Measurements from ENCODE around the gene AXIN2.

The AXIN2 gene

DNA sequence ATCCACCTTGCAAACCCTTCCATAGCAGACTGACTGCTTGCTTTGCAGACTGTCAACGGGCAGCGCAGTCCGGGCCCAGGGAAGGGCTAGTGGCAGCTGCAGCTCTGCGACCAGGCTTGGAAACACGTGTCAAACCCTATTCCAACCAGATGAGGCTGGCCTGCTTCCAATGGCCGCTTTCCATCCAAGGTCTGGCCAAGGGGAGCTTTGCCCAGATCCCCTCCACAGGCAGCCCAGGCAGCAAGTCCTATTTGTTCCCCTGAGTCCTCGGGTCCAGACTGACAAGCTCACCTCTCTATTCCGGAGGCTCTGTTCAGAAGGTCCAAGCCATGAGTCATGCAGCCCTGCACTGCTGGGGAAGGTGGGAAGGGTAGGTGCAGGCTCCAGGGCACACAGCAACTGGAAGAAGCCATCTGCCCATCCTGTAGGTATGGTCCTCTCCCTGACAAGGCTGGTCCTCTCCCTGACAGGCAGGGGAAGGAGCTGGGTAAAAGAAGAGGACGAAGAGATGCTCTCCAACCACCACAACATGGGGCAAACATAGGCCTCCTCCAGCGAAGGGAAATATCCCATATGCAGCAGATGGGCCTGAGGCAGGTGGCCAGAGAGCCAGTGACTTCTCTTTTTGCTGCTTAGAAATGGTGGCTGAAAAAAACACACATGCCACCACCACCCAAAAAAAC is 22.6 kb upstream of the AXIN2 start:
- DNase-seq: no peak

GRCh38 chr17:65576939-65577338 is 15.5 kb upstream of the AXIN2 start:
- no peak for DNase-seq

- DNase-seq: no peak
Measured at GRCh38 chr17:65573282-65573602, 11.8 kb upstream of the AXIN2 start.

DNA sequence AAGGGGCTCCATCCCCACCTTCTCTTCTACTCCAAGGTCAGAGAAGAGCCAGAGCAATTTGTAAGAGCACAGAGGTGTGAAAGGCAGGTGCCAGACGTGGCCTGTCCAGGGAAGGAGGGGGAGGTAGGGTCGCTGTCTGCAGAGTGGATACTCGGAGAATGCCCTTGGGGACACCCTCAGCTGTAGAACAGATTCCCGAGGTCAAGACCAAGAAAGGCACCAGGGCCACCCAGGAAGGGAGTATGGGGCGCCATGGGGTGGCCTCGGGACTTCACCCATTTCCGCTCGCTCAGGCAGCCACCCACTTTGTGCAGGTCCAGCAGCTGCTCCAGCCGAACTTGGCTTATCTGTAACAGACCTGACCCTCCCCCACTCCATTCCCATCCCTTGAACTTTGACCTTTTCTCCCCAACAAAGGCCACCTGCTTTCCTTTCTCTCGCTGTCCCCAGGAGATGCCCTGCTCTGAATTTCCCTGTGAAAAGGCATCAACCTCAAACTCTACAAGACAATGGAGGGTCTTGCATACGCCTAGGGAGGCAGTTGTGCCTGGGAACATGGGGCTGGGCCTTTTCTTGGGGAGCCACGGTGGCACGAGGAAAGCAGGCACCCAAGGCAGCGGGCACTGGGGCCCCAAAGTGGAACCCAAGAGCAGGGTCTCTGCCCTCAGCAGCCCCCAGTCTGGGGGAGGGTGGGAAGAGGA is 11.3 kb upstream of the AXIN2 start:
- DNase-seq: no peak

GRCh38 chr17:65572186-65572580 is 10.7 kb upstream of the AXIN2 start:
- DNase-seq: no peak

GRCh38 chr17:65568918-65569317 is 7.5 kb upstream of the AXIN2 start:
- DNase-seq: no peak

- no peak for DNase-seq
Measured at GRCh38 chr17:65567566-65567965, 6.1 kb upstream of the AXIN2 start.

DNA sequence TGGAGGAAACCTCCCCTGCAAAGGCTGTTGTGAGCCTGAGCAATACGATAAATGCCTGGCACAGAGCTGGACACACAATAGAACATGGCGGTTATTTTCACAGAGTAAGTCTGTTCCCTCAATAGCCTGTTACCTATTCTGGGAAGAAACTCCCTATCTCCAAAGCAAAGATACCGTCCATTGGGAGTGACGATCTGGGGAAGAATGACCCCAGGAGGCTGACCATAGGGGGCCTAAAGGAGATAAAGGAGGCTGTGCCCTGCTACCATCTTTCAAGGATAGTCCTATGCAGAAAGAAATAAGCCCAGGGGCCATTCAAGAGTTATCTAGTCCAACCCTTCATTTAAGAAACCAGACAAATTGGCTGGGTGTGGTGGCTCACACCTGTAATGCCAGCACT is 4.1 kb upstream of the AXIN2 start:
- no peak for DNase-seq

DNA sequence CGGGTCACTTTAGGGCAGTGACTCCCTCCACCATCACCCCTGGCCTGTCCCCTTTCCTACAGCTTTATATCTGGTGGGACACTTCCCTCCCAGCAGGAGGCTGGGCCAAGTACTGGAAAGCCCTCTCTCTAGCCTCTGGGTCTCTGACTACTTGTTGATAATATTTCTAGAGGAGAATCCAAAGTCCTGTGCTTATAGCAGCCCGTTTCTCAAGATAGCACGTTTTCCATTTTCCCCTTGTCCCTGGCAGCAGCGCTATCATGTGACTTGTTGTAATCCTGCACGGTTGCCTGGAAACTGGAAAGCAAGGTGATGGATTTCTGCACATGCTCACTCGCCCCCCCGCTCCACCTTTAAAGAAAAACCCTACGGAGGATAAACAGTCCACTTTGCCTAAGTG is 3.3 kb upstream of the AXIN2 start:
- no peak for DNase-seq

GRCh38 chr17:65562206-65562531 is 721 bp upstream of the AXIN2 start:
- DNase-seq: no peak

- peak; percentile 55 to 90 (median 72) for DNase-seq
Measured at GRCh38 chr17:65560628-65561451, 608 bp downstream of the AXIN2 start.

DNA sequence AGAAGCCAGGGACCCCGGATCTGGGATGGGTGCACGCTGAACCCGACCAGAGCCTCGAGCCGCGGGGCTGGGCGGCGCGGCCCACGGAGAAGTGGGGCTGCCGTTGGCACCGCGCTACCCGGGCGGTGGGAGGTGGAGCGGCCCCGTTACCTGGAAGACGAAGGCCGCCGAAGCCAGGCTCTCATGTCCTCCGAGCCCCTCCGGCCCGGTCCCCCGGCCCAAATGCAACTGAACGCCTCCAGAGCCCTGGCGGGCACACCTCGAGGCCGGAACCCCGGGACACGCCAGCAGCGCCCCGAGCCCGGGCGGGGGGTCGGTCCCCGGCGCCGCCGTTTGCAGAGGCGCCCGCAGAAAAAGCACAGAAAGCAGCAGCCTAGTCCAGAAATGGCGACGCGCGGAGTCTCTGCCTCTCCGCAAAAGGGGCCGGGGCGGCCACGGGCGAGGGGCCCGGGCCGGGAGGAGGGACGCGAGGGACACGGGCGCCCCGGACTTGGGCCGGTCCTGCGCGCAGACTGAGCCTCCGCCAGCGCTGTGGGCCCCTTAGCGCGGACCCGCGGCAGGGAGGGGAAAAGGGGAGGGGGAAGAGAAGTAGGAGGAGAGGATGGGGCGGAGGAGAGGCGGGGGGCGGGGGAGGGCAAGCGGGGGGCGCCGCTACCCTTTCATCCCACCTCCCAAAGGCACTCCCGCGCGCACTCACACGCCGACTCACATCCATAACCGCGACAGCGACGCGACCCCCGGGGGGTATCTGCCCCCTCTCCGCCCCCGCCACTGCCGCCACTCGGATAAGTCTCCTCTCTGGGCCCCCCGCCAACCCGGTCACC is 1.4 kb downstream of the AXIN2 start:
- peak in 2 of 5 experiments; percentile 29 to 70 for DNase-seq

DNA sequence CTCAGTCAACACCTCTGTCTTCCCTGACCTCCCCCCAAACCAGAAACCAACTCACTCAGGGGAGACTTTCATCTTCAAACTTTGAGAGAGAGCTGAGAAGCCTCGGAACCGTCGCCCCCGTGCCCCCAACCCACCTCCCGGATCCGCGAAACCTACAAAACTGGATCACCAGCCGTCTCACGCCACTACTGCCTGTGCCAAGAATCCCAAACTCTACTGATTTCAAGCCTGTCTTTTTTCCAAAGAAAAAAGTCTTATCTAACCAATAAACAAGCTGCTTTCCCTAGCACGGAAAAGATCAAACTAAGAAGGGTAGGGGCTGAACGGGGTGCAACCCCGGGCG is 2.0 kb downstream of the AXIN2 start:
- peak in 1 of 5 experiments; percentile 33 for DNase-seq

DNA sequence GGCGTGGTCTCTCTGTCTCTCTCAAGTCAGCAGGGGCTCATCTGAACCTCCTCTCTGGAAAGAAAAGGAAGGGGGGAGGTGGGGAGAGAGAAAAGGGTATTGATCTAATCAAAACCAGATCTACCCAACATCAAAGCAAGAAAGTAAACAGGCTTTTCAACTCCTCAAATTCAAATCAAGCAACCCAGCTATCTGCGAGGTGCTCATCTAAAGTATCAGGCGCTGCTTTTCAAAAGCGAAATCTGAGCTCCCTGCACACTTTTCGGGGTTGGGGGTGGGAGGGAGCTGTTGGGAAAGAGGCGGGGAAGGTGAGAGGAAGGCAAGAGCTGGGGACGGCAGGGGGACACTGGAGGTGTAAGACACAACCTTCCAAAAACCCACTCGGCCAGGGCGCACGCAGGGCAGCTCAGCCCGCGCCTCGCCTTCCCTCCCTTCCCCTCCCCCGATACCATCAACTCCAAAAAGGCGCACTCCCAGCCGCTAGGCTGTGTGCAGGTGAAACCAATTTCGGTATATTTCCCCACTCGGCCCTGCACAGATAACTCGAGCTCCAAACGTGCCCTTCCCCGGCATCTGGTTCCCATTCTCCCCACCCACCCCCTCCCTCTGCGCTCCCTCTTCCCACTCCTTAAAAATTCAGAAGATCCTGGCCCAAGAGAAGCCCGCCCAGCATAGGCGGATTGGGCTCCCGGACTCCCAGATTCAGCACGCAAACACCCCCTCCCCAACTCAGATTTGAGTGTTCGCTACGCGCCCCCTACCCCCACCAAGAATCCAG is 2.6 kb downstream of the AXIN2 start:
- peak in 1 of 5 experiments; percentile 61 for DNase-seq

- no peak for DNase-seq
Measured at GRCh38 chr17:65558311-65558682, 3.2 kb downstream of the AXIN2 start.

- peak in 3 of 5 experiments; percentile 31 to 82 (median 41) for DNase-seq
Measured at GRCh38 chr17:65557349-65558310, 3.8 kb downstream of the AXIN2 start.

GRCh38 chr17:65556910-65557348 is 4.5 kb downstream of the AXIN2 start:
- DNase-seq: peak in 1 of 5 experiments; percentile 15

- peak; percentile 73 to 94 (median 90) for DNase-seq
Measured at GRCh38 chr17:65556014-65556909, 5.2 kb downstream of the AXIN2 start.

DNA sequence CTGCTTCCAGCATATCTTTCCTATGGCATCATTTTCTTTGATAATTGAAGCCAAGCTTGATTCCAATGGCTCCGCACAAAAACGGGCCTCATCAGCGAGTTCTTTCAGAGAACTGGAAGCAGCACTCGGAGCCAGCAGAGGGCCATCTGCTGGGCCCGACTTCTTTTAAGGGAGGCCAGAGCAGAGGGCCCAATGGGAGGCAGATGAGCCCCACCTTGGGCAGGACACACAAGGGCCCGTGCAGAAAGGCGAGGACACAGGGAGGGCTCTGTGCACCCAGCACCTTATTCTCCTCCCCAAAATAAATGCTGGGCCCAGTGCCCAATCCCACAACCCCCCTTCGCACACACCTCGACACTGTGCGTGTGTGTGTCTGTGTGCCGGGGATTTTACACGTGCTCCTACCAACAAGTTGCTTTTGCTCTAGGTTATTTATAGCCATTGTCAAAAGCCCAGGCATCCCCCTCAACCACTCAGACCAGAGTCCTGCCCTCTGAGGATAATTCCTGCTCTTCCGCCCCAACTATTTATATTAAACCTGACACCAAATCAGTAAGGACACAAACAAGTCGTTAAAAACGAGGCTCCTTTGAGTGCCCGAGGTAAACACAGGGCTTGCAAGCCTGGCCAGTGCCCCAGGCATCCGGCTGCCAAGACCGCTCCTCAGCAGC is 6.8 kb downstream of the AXIN2 start:
- DNase-seq: peak in 1 of 5 experiments; percentile 19

All from T-helper 2 cell (primary cell).